Large intestine (tissue), 3 donors: ENCODE measurements around the gene TTC12. TPM values are rescaled to one million over a fixed set of nuclear protein-coding genes. Genes with fewer than 3 reads are reported as not detected.

Source experiments
- DNase-seq, 2 donors: peaks; one replicate each; pipeline versions ENCODE4 v3.0.0 to v3.0.0-alpha.2; 2013
- H3K27ac ChIP-seq: one replicate; pipeline ENCODE4 v1.5.1; 2013; ENCODE audit warnings: low read length
- H3K27me3 ChIP-seq: 2 replicates; pipeline ENCODE4 v1.6.1; 2013; ENCODE audit warnings: low read length; ENCODE audit not compliant: control insufficient read depth, insufficient read depth
- H3K36me3 ChIP-seq: 2 replicates; pipeline ENCODE4 v1.6.1; 2013; ENCODE audit warnings: low read length; ENCODE audit not compliant: control insufficient read depth, insufficient read depth
- H3K4me1 ChIP-seq: one replicate; pipeline ENCODE4 v1.6.1; 2013; ENCODE audit warnings: low read length; ENCODE audit not compliant: control insufficient read depth, insufficient read depth
- H3K4me3 ChIP-seq: one replicate; pipeline ENCODE4 v1.5.1; 2013; ENCODE audit warnings: low read length
- H3K9me3 ChIP-seq: one replicate; pipeline ENCODE4 v1.6.1; 2013; ENCODE audit warnings: mild to moderate bottlenecking, low read depth, low read length, moderate library complexity; ENCODE audit not compliant: control insufficient read depth
- WGBS: methylation state at CpG from one replicate; pipeline ENCODE4 v1.1.5; 2013; ENCODE audit warnings: low lambda C conversion rate; ENCODE audit not compliant: insufficient coverage; 5-methylcytosine and 5-hydroxymethylcytosine counted together
- polyA plus RNA-seq: library from polyadenylated mRNA; unstranded; fragments of 120-200 nt; gene quantifications from one replicate; pipeline ENCODE4 v1.2.1, GENCODE V29; 2013

Gene TTC12
- polyA plus RNA-seq, 1 donor: 17.6 TPM

- peaks cover 32% of the 10 kb centered on the region for H3K36me3 ChIP-seq
- 100% methylated on average over 3 of the region's 5 CpGs for WGBS
Observed at GRCh38 chr11:113324250-113324649, 9.9 kb downstream of the TTC12 start.

GRCh38 chr11:113329725-113330124 lies 15.3 kb downstream of the TTC12 start:
- WGBS: no CpG with 5 or more reads among the region's 2 CpGs
- no peak overlapping the region for H3K4me3 ChIP-seq
- peaks cover 45% of the 10 kb centered on the region for H3K36me3 ChIP-seq
- DNase-seq: no peak
- no peak overlapping the region for H3K27ac ChIP-seq
- H3K9me3 ChIP-seq: no peaks in the 10 kb centered on the region
- H3K4me1 ChIP-seq: no peaks in the 10 kb centered on the region
- no peaks in the 10 kb centered on the region for H3K27me3 ChIP-seq

More at GRCh38 chr11:113324250-113324649, 9.9 kb downstream of the TTC12 start:
- Histone ChIP-seq H3K9me3 (no peaks in the 10 kb centered on the region), H3K4me3 (no peak overlapping the region), H3K4me1 (no peaks in the 10 kb centered on the region), H3K27ac (no peak overlapping the region), H3K27me3 (no peaks in the 10 kb centered on the region)
- DNase-seq: no peak

- peaks cover 41% of the 10 kb centered on the region for H3K36me3 ChIP-seq
- no peaks in the 10 kb centered on the region for H3K4me1 ChIP-seq
- H3K4me3 ChIP-seq: no peak overlapping the region
- no peak overlapping the region for H3K27ac ChIP-seq
- no peaks in the 10 kb centered on the region for H3K9me3 ChIP-seq
- no CpG with 5 or more reads among the region's 5 CpGs for WGBS
- no peaks in the 10 kb centered on the region for H3K27me3 ChIP-seq
- no peak for DNase-seq
Observed at GRCh38 chr11:113331441-113331840, 17.1 kb downstream of the TTC12 start.

- Histone ChIP-seq H3K9me3 (no peaks in the 10 kb centered on the region), H3K36me3 (peaks cover 40% of the 10 kb centered on the region), H3K4me3 (no peak overlapping the region), H3K4me1 (no peaks in the 10 kb centered on the region), H3K27me3 (no peaks in the 10 kb centered on the region), H3K27ac (no peak overlapping the region)
- no peak for DNase-seq
- WGBS: no CpG with 5 or more reads among the region's 7 CpGs
Observed at GRCh38 chr11:113332023-113332422, 17.6 kb downstream of the TTC12 start.

GRCh38 chr11:113332638-113333329 lies 18.4 kb downstream of the TTC12 start:
- no peak overlapping the region for H3K4me3 ChIP-seq
- H3K27me3 ChIP-seq: no peaks in the 10 kb centered on the region
- no peaks in the 10 kb centered on the region for H3K4me1 ChIP-seq
- peaks cover 40% of the 10 kb centered on the region for H3K36me3 ChIP-seq
- no peak for DNase-seq
- H3K9me3 ChIP-seq: no peaks in the 10 kb centered on the region
- no peak overlapping the region for H3K27ac ChIP-seq
- WGBS: 94% methylated on average over 2 of the region's 6 CpGs

GRCh38 chr11:113334183-113334582 lies 19.8 kb downstream of the TTC12 start:
- DNase-seq: no peak
- Histone ChIP-seq H3K36me3 (peaks cover 37% of the 10 kb centered on the region), H3K4me1 (no peaks in the 10 kb centered on the region), H3K27me3 (no peaks in the 10 kb centered on the region), H3K27ac (no peak overlapping the region), H3K4me3 (no peak overlapping the region), H3K9me3 (no peaks in the 10 kb centered on the region)
- WGBS: no CpG with 5 or more reads among the region's 1 CpG

- peaks cover 38% of the 10 kb centered on the region for H3K36me3 ChIP-seq
- no peaks in the 10 kb centered on the region for H3K27me3 ChIP-seq
- no peaks in the 10 kb centered on the region for H3K4me1 ChIP-seq
- DNase-seq: no peak
- no peak overlapping the region for H3K4me3 ChIP-seq
- H3K27ac ChIP-seq: no peak overlapping the region
- WGBS: 80% methylated on average over 1 of the region's 4 CpGs
- no peaks in the 10 kb centered on the region for H3K9me3 ChIP-seq
Observed at GRCh38 chr11:113338730-113339129, 24.3 kb downstream of the TTC12 start.

- peak overlapping the region; percentile 6 for H3K27ac ChIP-seq
- H3K36me3 ChIP-seq: peaks cover 38% of the 10 kb centered on the region
- H3K4me3 ChIP-seq: no peak overlapping the region
- H3K4me1 ChIP-seq: no peaks in the 10 kb centered on the region
- no peak for DNase-seq
- no peaks in the 10 kb centered on the region for H3K27me3 ChIP-seq
- no peaks in the 10 kb centered on the region for H3K9me3 ChIP-seq
- WGBS: no CpG with 5 or more reads among the region's 6 CpGs
Observed at GRCh38 chr11:113339929-113340589, 25.7 kb downstream of the TTC12 start.

GRCh38 chr11:113341388-113342165 lies 27.2 kb downstream of the TTC12 start:
- no peak for DNase-seq
- WGBS: no CpG with 5 or more reads among the region's 10 CpGs
- no peak overlapping the region for H3K27ac ChIP-seq
- H3K9me3 ChIP-seq: no peaks in the 10 kb centered on the region
- H3K27me3 ChIP-seq: no peaks in the 10 kb centered on the region
- peaks cover 33% of the 10 kb centered on the region for H3K36me3 ChIP-seq
- no peak overlapping the region for H3K4me3 ChIP-seq
- H3K4me1 ChIP-seq: no peaks in the 10 kb centered on the region

GRCh38 chr11:113345978-113346377 lies 31.6 kb downstream of the TTC12 start:
- Histone ChIP-seq H3K4me1 (no peaks in the 10 kb centered on the region), H3K27ac (no peak overlapping the region), H3K27me3 (no peaks in the 10 kb centered on the region), H3K9me3 (no peaks in the 10 kb centered on the region), H3K4me3 (no peak overlapping the region), H3K36me3 (peaks cover 30% of the 10 kb centered on the region)
- DNase-seq: no peak
- WGBS: no CpG with 5 or more reads among the region's 8 CpGs
